ENCODE results near the gene BEAN1.
"Not testable (repeated sequence)": the region's sequence is repeated elsewhere in the genome, so short reads cannot be mapped to it uniquely, and the experiment has no call there.

Gene BEAN1

DNA sequence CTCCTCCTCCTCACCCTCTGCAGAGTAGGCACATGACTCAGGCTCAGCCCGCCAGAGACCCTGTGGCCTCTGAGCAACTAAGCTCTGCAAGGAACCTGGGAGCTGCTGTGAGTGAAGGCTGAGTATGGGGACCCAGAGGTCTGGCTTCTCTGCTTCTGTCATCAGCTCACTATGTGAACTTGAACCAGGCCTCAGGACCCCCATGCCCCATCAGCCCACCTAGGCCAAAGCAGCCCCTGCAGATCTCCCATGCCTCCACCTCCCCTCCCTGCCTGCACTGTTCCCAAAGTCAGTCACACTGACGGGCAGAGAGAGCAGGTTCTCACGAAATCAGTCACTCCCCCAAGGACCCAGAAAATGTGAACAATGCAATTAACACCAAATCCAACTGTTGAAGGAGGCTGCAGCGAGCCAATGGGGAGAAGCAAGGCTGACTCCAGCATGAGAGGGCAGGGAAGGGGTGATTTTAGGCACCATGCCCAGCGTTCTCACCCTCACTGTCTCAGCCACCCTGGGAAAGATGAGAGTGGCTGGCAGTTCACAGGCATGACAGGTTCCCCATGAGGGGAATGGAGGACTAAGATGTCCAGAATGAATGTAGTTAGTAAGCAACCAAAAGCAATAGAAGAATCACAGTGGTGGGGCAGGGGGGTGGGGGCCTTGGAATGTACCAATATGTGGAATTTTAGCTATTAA, 60.6 kb downstream of the BEAN1 start:
- DNase-seq: no peak

DNA sequence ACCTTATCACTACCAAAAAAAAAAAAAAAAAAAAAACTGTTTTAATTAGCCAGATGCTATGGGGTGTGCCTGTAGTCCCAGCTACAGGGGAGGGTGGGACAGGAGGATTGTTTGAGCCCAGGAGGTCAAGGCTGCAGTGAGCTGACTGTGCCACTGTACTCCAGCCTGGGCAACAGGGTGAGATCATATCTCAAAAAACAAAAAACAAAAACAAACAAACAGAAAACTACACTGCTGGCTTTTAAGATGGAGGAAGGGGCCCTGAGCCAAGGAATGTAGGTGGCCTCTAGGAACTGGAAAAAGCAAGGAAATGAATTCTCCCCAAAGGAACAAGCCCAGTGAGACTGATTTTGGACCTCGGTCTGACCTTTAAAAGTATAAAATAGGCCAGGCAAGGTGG, 61.4 kb downstream of the BEAN1 start:
- DNase-seq: no peak

DNA sequence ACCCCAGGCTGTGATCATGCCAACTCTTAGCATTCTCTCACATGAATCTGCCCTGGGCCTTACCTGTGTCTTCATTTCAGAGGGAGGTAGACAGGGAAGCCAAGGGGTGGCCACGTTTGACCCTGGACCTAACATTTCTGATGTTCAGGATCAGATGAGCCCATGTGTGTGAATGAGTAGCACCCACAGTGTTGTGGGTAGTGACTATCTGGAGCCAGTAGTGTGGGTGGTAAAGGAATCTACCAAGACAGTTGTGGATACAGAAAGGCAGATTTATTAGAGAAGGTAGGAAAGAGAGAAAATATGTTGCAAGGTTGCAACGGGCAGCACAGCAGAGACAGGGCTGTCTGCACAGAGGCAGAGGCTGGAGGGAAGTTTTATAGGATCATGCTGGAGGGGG, 62.3 kb downstream of the BEAN1 start:
- DNase-seq: no peak

DNA sequence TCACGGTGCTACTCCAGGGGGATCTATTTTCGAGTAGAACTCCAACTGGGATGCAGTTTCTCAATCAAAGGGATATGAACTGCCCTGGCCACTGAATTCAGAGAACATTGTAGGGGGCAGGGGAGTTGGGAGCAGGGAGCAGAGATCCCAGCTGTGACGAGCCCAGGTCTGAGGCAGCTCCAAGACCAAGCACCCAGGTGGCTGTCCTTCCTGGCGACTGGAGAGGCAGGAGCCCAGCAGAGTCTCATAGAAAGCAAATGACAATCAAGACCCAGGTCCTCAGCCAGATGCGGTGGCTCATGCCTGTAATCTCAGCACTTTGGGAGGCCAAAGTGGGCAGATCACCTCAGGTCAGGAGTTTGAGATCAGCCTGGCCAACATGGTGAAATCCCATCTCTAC, 62.7 kb downstream of the BEAN1 start:
- DNase-seq: no peak

DNA sequence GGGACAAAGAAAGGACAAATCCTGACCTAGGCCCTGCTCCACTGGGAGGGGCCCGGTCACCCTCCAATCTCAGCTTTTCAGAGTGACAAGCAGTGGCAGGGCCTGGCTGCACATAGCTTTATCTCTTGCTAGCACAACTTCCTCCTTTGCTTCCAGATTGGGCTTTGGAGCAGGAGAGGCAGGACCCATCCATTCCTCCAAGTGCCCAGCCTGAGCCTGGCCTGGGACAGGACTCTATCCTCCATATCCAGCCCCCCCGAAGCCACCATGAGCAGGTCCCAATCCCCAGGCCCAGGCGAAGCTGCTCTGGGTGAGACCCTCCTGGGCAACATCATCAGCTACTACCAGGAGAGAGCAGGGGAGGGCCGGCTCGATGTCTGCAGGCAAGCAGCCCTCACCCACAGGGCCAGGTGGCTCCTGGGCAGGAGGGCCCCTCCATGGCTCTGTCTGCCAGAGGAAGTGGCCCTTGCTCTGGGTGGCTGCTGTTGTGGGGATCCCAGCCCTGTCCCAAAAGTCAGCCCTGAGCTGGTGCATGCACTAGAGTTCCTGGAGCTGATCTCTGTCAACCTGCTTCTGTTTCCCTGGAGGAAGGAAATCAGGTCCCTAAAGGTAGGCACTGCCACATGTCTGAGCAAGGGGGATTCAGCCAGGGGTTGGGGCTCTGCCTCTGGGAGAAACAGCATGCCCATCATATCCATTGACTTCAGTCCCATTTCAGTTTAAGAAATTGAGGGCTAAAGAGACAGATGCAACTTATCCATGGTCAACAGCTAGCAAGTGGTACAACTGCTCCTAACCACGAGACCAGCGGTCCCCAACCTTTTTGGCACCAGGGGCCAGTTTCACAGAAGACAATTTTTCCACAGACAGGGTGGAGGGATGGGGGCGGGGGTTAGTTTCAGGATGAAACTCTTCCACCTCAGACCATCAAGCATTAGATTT, 64.0 kb downstream of the BEAN1 start:
- DNase-seq: no peak

DNA sequence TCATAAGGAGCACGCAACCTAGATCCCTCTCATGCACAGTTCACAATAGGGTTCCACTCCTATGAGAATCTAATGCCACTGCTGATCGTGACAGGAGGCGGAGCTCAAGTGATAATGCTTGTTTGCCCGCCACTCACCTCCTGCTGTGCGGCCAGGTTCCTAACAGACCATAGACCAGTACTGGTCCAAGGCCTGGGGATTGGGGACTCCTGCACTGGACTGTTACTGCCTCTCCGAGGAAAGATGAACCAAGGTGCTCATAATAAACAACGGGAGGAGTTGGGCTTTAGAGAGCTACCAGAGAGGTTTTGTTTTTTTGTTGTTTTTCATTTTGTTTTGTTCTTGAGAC, 64.6 kb downstream of the BEAN1 start:
- DNase-seq: no peak

DNA sequence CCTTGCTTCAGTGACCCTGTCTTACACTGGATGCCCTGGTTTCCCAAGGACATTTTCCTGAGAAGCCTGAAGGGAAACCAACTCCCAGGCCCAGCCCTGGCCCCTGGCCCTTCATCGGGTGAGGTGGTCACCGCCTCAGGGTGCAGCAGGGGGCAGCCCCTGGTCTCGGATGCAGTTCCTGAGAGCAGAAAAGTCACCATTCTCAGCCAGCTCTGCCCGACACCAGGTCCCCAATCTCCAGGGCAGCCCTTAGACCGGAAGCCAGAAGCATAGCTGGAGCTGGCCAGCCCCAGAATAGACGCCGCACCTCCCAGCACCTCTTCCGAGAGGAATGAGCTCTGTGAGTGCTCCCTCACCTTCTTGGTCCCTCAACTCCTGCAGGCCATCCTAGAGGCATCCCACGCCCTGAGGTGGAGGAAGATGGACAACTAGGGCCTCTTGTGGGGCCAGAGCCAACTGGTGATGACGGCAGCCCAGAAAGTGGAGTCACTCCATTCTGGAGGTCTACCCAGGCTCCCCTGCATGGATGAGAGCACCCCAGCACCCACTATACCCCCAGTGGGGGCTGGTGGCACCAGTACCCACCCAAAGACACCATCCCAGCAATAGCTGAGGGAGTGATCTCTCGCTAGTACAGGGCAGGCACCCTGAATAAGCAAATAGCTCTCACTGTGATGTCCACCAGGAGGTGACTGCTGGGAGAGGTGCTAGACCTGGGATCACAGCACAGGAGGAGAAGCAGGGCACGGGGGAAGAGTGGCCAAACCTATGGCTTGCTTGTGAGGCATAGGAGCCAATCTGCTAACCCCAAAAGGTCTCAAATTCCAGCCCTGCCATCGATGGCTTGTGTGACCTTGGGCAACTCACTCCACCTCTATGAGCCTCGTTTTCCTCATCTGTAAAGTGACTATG, 66.7 kb downstream of the BEAN1 start:
- no peak for DNase-seq

DNA sequence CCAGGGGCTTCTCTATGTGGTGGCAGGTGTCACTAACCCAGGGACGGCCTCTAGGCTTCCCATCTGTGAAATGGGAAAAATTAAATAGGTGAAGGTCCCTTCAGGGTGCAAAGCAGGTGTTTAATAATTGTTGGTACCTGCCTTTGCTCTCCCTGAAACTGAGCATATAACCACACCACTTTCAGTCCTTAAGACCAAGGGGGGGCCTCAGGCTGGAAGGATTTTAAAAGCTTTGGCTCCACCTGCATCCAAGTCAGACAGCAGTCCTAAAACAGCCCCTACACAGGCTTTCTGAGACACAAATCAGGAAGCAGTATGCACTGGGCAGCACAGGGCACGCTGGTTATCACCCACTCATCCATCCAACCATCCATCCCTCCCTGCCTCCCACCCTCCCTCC, 67.8 kb downstream of the BEAN1 start:
- no peak for DNase-seq

DNA sequence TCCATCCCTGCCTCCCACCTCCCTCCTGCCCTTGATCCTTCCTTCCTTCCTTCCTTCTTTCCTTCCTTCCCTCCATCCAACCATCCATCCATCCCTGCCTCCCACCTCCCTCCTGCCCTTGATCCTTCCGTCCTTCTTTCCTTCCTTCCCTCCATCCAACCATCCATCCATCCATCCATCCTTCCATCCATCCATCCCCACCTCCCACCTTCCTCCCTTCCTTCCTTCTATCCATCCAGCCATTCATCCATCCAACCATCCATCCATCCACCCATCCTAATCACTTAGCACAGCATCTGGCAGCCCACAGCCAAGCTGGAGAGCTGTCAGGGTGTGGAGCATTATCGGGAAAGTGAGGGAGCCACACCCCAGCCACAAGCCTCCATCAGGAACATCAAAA, 68.3 kb downstream of the BEAN1 start:
- no peak for DNase-seq

DNA sequence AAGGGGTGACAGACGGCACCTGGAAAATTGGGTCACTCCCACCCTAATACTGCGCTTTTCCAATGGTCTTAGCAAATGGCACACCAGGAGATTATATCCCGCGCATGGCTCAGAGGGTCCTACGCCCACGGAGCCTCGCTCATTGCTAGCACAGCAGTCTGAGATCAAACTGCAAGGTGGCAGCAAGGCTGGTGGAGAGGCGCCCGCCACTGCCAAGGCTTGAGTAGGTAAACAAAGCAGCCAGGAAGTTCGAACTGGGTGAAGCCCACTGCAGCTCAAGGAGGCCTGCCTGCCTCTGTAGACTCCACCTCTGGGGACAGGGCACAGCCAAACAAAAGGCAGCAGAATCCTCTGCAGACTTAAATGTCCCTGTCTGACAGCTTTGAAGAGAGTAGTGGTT, 69.1 kb downstream of the BEAN1 start:
- DNase-seq: not testable (repeated sequence)

DNA sequence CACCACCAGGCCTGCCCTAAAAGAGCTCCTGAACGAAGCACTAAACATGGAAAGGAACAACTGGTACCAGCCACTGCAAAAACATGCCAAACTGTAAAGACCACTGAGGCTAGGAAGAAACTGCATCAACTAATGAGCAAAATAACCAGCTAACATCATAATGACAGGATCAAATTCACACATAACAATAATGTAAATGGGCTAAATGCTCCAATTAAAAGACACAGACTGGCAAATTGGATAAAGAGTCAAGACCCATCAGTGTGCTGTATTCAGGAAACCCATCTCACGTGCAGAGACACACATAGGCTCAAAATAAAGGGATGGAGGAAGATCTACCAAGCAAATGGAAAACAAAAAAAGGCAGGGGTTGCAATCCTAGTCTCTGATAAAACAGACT, 70.8 kb downstream of the BEAN1 start:
- not testable (repeated sequence) for DNase-seq

DNA sequence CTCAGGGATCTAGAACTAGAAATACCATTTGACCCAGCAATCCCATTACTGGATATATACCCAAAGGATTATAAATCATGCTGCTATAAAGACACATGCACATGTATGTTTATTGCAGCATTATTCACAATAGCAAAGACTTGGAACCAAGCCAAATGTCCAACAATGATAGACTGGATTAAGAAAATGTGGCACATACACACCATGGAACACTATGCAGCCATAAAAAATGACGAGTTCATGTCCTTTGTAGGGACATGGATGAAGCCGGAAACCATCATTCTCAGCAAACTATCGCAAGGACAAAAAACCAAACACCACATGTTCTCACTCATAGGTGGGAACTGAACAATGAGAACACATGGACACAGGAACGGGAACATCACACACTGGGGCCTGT, 74.5 kb downstream of the BEAN1 start:
- not testable (repeated sequence) for DNase-seq

DNA sequence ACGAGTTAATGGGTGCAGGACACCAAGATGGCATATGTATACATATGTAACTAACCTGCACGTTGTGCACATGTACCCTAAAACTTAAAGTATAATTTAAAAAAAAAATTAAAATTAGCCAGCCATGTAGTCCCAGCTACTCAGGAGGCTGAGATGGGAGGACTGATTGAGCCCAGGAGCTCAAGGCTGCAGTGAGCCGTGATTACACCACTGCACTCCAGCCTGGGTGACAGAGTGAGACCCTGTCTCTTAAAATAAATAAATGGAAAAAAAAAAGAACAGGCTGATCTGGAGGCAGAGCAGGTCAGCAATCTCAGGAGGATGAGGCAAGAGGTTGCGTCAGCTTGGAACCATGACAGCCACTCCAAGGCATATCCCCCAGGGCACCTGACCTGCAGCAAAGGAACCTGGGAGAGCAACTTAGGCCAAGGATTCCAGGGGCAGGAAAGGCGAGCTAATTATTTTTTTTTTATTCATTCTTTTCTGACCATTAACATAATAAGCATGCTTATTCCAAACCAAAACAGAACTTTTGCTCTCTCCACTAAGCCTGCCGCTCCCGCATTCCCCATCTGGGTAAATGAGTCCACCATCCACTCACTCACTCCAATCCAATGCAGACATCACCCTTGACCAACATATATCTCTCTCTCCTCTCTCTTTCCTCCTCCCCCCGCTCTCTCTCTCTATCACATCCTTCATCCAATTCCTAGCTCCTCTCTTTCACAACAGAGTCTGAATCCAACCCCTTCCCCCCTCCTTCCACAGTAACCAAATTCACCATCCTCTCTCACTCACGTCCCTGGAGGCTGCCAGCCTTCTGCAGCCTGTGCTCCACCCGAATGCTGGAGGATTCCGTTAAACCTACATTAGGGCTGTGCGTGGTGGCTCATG, 75.2 kb downstream of the BEAN1 start:
- no peak for DNase-seq

DNA sequence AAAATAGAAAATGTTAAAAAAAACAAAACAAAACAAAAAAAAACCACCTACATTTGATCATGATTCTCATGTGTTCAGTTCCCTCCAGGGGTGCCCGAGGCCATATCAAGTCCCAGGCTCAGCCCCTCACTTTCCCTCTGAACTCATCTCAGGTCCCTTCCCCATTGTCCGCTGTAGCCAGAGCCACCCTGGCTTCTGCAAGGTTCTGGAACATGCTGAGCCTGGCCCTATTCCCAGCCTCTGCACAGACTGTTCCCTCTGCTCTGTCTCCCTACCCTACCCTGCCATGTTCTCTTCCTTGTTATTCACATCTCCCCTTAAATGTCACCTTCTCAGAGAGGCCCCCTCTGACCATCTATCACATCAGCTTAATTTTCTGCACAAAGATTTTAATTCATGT, 75.9 kb downstream of the BEAN1 start:
- no peak for DNase-seq

DNA sequence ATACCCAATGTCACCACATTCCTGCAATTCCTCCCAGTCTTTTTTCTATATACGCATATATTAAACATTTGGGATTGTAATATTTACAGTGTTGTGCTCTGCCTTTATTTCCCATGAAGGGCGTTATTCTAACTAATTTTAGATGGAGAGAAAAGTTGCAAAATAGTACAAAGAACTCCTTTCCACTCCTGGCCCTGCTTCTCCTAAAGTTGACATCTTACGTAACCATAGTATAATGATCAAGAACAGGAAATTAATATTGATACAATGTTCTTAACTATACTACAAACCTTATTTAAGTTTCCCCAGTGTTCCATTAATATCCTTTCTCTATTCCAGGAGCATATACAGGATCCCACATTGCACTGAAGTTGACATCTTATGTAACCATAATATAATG, 76.5 kb downstream of the BEAN1 start:
- no peak for DNase-seq

DNA sequence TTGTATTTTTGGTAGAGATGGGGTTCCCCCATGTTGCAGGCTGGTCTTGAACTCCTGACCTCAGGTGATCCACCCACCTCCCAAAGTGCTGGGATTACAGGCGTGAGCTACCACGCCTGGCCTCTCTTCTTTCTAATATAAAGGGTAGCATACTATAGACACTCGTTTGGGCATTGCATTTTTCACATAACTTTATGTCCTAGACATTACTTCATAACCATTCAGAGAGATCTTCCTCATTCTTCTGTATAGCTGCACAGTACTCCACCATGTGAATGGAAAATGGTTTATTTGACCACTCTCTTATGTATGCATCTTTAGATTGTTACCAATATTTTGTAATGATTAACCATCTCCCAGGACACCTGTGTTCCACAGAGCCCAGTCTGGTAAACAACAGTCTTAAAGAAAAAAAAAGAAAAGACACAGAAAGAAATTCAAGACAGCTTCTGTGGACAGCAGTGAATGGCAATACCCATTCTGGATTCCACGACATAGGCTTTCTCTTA, 80.7 kb downstream of the BEAN1 start:
- DNase-seq: no peak

DNA sequence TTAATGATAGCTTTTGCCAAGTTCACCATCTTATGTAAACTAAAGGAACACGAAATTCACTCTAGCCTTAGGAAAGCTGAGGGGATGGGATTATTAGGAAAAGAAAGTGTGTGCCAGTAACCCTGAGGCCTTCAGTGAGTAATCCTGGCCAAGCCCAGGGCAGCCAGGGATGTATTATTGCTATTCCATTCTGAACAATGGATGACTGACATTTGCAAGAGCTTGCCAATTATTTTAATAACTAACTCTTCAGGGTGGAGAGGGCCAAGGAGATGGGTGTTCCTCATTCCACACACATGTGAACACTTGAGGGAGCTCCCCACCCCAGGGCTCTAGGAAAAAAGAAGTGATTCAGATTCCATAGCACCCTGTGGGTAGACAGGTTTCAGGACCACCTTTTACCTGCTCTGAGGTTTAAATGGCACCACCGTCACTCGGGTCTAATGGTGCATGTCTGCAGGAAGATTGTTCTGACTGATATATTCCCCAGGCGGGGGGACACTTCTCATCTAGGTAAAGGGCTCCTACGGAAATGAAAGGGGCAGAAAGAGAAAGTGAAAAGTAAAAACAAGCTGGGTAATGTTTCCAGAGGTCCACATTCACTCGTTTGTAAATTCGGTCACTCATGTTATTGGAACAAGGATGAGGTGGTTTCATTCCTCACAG, 81.3 kb downstream of the BEAN1 start:
- no peak for DNase-seq

DNA sequence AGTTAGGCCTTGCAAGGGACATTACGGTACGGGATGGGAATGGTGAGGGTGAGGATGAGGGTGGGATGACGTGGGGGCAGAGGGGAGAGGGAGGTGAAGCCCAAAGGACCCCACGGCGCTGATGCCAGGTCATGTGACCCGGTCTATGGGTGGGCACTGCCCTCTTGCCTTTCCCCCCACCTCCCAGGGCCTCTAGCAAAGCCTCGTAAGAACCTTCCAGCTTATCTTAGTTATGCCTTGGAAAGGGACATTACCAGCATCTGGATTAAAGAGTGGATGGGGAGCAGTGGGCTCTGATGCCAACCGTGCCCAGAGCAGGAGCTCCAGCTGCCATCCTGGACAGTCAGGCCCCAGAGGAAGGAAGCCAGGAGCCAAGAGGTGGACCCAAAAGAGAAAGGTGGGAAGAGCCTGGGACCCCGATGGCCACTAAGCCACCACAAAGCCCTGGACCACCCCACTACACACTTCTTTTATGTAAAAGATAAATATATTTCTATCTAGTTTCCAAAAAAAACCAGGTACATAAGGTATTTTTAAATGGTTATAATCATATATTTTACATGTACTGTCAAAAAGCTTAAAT, 81.9 kb downstream of the BEAN1 start:
- no peak for DNase-seq

DNA sequence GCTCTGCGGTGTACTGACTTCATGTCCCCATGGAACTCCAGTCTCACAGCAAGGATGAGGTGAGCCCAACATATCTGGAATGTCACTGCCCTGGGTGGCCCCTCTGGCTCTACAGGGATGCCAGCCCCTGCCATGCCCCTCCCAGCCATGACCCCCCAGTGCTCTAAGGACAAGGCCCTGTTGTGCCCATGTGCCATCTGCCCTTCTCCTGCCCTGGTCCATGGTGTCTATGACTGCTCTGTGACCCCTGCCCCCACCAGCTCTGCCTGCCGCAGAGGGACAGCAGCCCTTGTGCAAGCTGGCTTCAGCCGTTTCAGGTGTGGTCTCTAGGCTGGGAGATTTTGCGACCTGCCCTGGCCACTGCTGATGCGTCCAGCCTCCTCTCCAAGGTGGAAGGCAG, 82.5 kb downstream of the BEAN1 start:
- DNase-seq: no peak

DNA sequence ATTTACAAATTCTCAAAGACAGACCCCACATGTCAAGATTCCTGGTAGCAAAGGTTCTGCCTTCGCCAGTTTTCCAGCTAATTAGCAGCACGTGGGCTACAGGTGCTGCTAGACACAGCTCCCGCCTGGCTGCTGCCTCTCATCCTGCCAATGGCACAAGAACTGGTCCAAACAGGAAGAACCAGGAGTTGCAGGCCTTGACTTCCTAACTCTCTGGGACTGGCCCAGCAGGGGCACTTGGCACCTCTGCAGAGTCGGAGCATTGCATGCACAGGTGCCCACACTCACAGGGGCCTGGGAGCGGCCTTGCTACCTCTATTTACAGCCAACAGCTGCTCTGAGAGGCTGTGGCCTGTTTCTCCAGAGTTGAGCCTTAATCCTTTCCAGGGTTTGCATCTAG, 83.2 kb downstream of the BEAN1 start:
- no peak for DNase-seq

Data from activated CD4-positive, alpha-beta T cell treated with anti-CD3 and anti-CD28 coated beads, Interleukin-2, amount 50 U/mL, for 48 hours (primary cell).